NT2/D1 (cell line): ENCODE results near the gene UGCG.

ENCODE experiments used
- DNase-seq: peaks from one replicate; pipeline ENCODE4 v3.0.0-alpha.2; 2011; ENCODE audit warnings: low read depth, low spot score
- H3K27me3 ChIP-seq: 2 replicates; pipeline ENCODE4 v1.6.0; 2011; ENCODE audit warnings: mild to moderate bottlenecking; ENCODE audit not compliant: insufficient read length, insufficient read depth
- H3K36me3 ChIP-seq: 2 replicates; pipeline ENCODE4 v1.6.1; 2011; ENCODE audit warnings: mild to moderate bottlenecking, low read length, mixed read lengths; ENCODE audit not compliant: insufficient read depth, insufficient read length
- H3K4me1 ChIP-seq: 2 replicates; pipeline ENCODE4 v1.5.1; 2011; ENCODE audit not compliant: insufficient read depth, insufficient read length
- H3K4me3 ChIP-seq: 2 replicates; pipeline ENCODE4 v1.5.1; 2011; ENCODE audit warnings: low read depth; ENCODE audit not compliant: insufficient read length
- H3K9ac ChIP-seq: 2 replicates; pipeline ENCODE4 v1.6.0; 2011; ENCODE audit warnings: low read depth; ENCODE audit not compliant: insufficient read length
- H3K9me3 ChIP-seq: 2 replicates; pipeline ENCODE4 v1.5.1; 2011; ENCODE audit warnings: mild to moderate bottlenecking, low read length; ENCODE audit not compliant: insufficient read depth
- SUZ12 ChIP-seq: IDR thresholded peaks from 2 replicates; pipeline ENCODE4 v1.6.1; 2011; ENCODE audit not compliant: insufficient read length, insufficient read depth; ENCODE audit errors: extremely low read depth
- YY1 ChIP-seq: IDR thresholded peaks from 2 replicates; pipeline ENCODE4 v1.6.1; 2011; ENCODE audit not compliant: insufficient read length, insufficient read depth
- ZNF274 ChIP-seq: IDR thresholded peaks from 2 replicates; pipeline ENCODE4 v1.6.1; 2011; ENCODE audit warnings: mild to moderate bottlenecking, low read depth, low read length

Gene UGCG

GRCh38 chr9:111891910-111892499 lies 4.6 kb upstream of the UGCG start:
- TF ChIP-seq SUZ12 (no peak), ZNF274 (no peak), YY1 (no peak)
- Histone ChIP-seq H3K36me3 (no peaks in the 10 kb centered on the region), H3K9me3 (no peaks in the 10 kb centered on the region), H3K27me3 (no peaks in the 10 kb centered on the region), H3K9ac (no peak overlapping the region), H3K4me3 (no peak overlapping the region), H3K4me1 (no peaks in the 10 kb centered on the region)
- DNase-seq = no peak

- Histone ChIP-seq H3K9me3 (no peaks in the 10 kb centered on the region), H3K9ac (peak overlapping the region; percentile 93), H3K4me1 (no peaks in the 10 kb centered on the region), H3K4me3 (peak overlapping the region; percentile 84), H3K36me3 (no peaks in the 10 kb centered on the region), H3K27me3 (no peaks in the 10 kb centered on the region)
- TF ChIP-seq YY1 (no peak), ZNF274 (no peak), SUZ12 (no peak)
- DNase-seq = no peak
Measured at GRCh38 chr9:111896942-111897600, 457 bp downstream of the UGCG start.

GRCh38 chr9:111897601-111898137 lies 1.1 kb downstream of the UGCG start:
- H3K4me3 ChIP-seq = peak overlapping the region; percentile 84

GRCh38 chr9:111898331-111899096 lies 1.9 kb downstream of the UGCG start:
- Histone ChIP-seq H3K27me3 (no peaks in the 10 kb centered on the region), H3K9ac (peak overlapping the region; percentile 18), H3K4me1 (no peaks in the 10 kb centered on the region), H3K4me3 (peak overlapping the region; percentile 84), H3K9me3 (no peaks in the 10 kb centered on the region), H3K36me3 (no peaks in the 10 kb centered on the region)
- no peak for DNase-seq
- no peak for TF ChIP-seq ZNF274
- TF ChIP-seq YY1 = no peak
- no peak for TF ChIP-seq SUZ12

More at GRCh38 chr9:111897601-111898137, 1.1 kb downstream of the UGCG start:
- no peaks in the 10 kb centered on the region for H3K9me3 ChIP-seq
- TF ChIP-seq ZNF274 (no peak), SUZ12 (no peak), YY1 (no peak)
- H3K9ac ChIP-seq = peak overlapping the region; percentile 92
- no peak for DNase-seq
- H3K27me3 ChIP-seq = no peaks in the 10 kb centered on the region
- H3K4me1 ChIP-seq = no peaks in the 10 kb centered on the region
- H3K36me3 ChIP-seq = no peaks in the 10 kb centered on the region

- Histone ChIP-seq H3K36me3 (no peaks in the 10 kb centered on the region), H3K27me3 (no peaks in the 10 kb centered on the region), H3K4me3 (no peak overlapping the region), H3K9me3 (no peaks in the 10 kb centered on the region), H3K9ac (no peak overlapping the region), H3K4me1 (no peaks in the 10 kb centered on the region)
- TF ChIP-seq ZNF274 = no peak
- TF ChIP-seq YY1 = no peak
- TF ChIP-seq SUZ12 = no peak
- no peak for DNase-seq
Measured at GRCh38 chr9:111900151-111900857, 3.7 kb downstream of the UGCG start.

- Histone ChIP-seq H3K4me3 (no peak overlapping the region), H3K36me3 (peaks cover under 1% of the 10 kb centered on the region), H3K9ac (no peak overlapping the region), H3K9me3 (no peaks in the 10 kb centered on the region), H3K27me3 (no peaks in the 10 kb centered on the region), H3K4me1 (no peaks in the 10 kb centered on the region)
- DNase-seq = no peak
- TF ChIP-seq YY1 (no peak), SUZ12 (no peak), ZNF274 (no peak)
Measured at GRCh38 chr9:111900858-111901612, 4.4 kb downstream of the UGCG start.
